Spleen (tissue), 11 donors: ENCODE measurements around the gene SOX8. TPM values are rescaled to one million over a fixed set of nuclear protein-coding genes. Genes with fewer than 3 reads are reported as not detected.

Experiments
- DNase-seq: peaks from one replicate; pipeline ENCODE4 v3.0.0-alpha.2; 2020
- H3K27ac ChIP-seq, 8 donors: fragments of 200-600 bp; sonication (generic) in 7 of 8; 1 replicate in 4 of 8; 2 replicates in 4 of 8; pipeline versions ENCODE4 v1.5.0 to v1.8.0; 2016 to 2021; ENCODE audit warnings: inconsistent platforms in 4 of 8, mild to moderate bottlenecking in 4 of 8, moderate library complexity in 1 of 8
- H3K27me3 ChIP-seq, 7 donors: fragments of 200-600 bp; sonication (generic) in 6 of 7; replicated peaks in 1 of 7; 1 replicate in 4 of 7; 2 replicates in 3 of 7; pipeline versions ENCODE4 v1.5.0 to v1.8.0; 2016 to 2021; ENCODE audit warnings: inconsistent platforms in 3 of 7, mild to moderate bottlenecking in 1 of 7
- H3K36me3 ChIP-seq, 6 donors: fragments of 200-600 bp; sonication (generic) in 5 of 6; 1 replicate in 4 of 6; 2 replicates in 2 of 6; pipeline versions ENCODE4 v1.5.0 to v1.8.0; 2016 to 2021; ENCODE audit warnings: inconsistent platforms in 2 of 6
- H3K4me1 ChIP-seq, 6 donors: fragments of 200-600 bp; sonication (generic) in 5 of 6; 1 replicate in 3 of 6; 2 replicates in 3 of 6; pipeline versions ENCODE4 v1.5.0 to v1.8.0; 2016 to 2021; ENCODE audit warnings: inconsistent platforms in 3 of 6
- H3K4me3 ChIP-seq, 8 donors: fragments of 200-600 bp; sonication (generic) in 7 of 8; 1 replicate in 4 of 8; 2 replicates in 4 of 8; pipeline versions ENCODE4 v1.5.0 to v1.8.0; 2016 to 2021; ENCODE audit warnings: inconsistent platforms in 4 of 8, mild to moderate bottlenecking in 4 of 8, moderate library complexity in 2 of 8
- H3K9me3 ChIP-seq, 8 donors: fragments of 200-600 bp; sonication (generic) in 7 of 8; 1 replicate in 4 of 8; 2 replicates in 4 of 8; pipeline versions ENCODE4 v1.5.0 to v1.8.0; 2016 to 2021; ENCODE audit warnings: inconsistent platforms in 4 of 8
- CTCF ChIP-seq, 11 experiments: fragments of 200-600 bp in 7 of 11; fragments of 450-650 bp in 4 of 11; sonication (generic) in 4 of 11; IDR thresholded peaks in 8 of 11; conservative IDR thresholded peaks in 3 of 11; 1 replicate in 7 of 11; 2 replicates in 4 of 11; pipeline versions ENCODE4 v1.4.0 to v1.8.0; 2016 to 2021; ENCODE audit warnings: antibody characterized with exemption in 11 of 11, inconsistent platforms in 4 of 11, mild to moderate bottlenecking in 1 of 11
- POLR2A ChIP-seq, 3 donors: fragments of 450-650 bp; IDR thresholded peaks; one replicate each; pipeline ENCODE4 v1.5.1; 2017; ENCODE audit warnings: antibody characterized with exemption in 3 of 3, mild to moderate bottlenecking in 1 of 3
- POLR2AphosphoS5 ChIP-seq, 3 donors: sonication (generic); formaldehyde crosslinking; IDR thresholded peaks; one replicate each; pipeline ENCODE4 v1.5.1; 2017; ENCODE audit warnings: antibody characterized with exemption in 3 of 3
- WGBS, 5 donors: extraction: QIAGEN DNeasy Blood & Tissue Kit in 3 of 5; methylation state at CpG; one replicate each; pipeline versions ENCODE4 v1.1.5 to v1.1.7; 2013 to 2018; 5-methylcytosine and 5-hydroxymethylcytosine counted together
- intact Hi-C: fragments of 100-400 bp; cut with DNase I; formaldehyde crosslinking; loops from one replicate; pipeline ENCODE4 v1.15.0; 2023; ENCODE audit warnings: low total_unique reads
- polyA plus RNA-seq, 3 donors: library from polyadenylated mRNA; stranded (reverse); fragments of 200-250 nt; gene quantifications; one replicate each; pipeline ENCODE4 v1.2.1, GENCODE V29; 2013
- total RNA-seq, 7 donors: library from RNA; depleted of rRNA in 3 of 7; stranded (reverse); fragments of >200 nt in 3 of 7; fragmentation: NEBNext Ultra II Directional in 4 of 7; extraction: Animal tissue kit (Norgen Biotek cat#: 25700) in 4 of 7; gene quantifications; one replicate each; pipeline versions ENCODE4 v1.1.0 to v1.2.1, GENCODE V29; 2016 to 2021
- donor health status: healthy with polysubstance abuse.
- donor health status: DM: no; HTN: no; CAD: no; lungs with moderate emphysema.
- donor health status: DM: no; HTN: no; CAD: no.
- donor health status: Bipolar disorder and iron deficiency.
- donor health status: healthy.
- donor health status: DM: no; HTN: no; CAD: no.
- donor health status: DM: yes; HTN: yes; CAD: no.

The SOX8 gene
- total and polyA plus RNA-seq, 10 donors, result 0.60 to 3.7 (median 1.7) TPM

GRCh38 chr16:1010251-1010650 is 28.7 kb downstream of the SOX8 start:
- no peak overlapping the region for H3K4me3 ChIP-seq
- no peaks in the 10 kb centered on the region for H3K36me3 ChIP-seq
- intact Hi-C loops, result no loop called here
- TF ChIP-seq CTCF (IDR thresholded peaks at IDR 0.05 in 8 of 11, conservative IDR thresholded peaks at IDR 0.05 in 3 of 11) (no peak), POLR2A (IDR thresholded peaks at IDR 0.05) (no peak), POLR2AphosphoS5 (IDR thresholded peaks at IDR 0.05) (no peak)
- WGBS, 5 donors, result 20 to 56% (median 29%) methylated on average over 7 to 20 of the region's 20 CpGs
- H3K27ac ChIP-seq, result no peak overlapping the region
- H3K4me1 ChIP-seq, result no peaks in the 10 kb centered on the region
- no peak for DNase-seq
- no peaks in the 10 kb centered on the region for H3K9me3 ChIP-seq
- H3K27me3 ChIP-seq, result peaks cover 0 to 60% (median 12%) of the 10 kb centered on the region in 7 donors

- H3K27me3 ChIP-seq, result peaks cover 0 to 60% (median 12%) of the 10 kb centered on the region in 7 donors
- H3K27ac ChIP-seq, result no peak overlapping the region
- no peak for TF ChIP-seq POLR2AphosphoS5 (IDR thresholded peaks at IDR 0.05)
- no peak for TF ChIP-seq CTCF (IDR thresholded peaks at IDR 0.05 in 8 of 11, conservative IDR thresholded peaks at IDR 0.05 in 3 of 11)
- no peak for TF ChIP-seq POLR2A (IDR thresholded peaks at IDR 0.05)
- no peak overlapping the region for H3K4me3 ChIP-seq
- no peaks in the 10 kb centered on the region for H3K36me3 ChIP-seq
- WGBS, 5 donors, result 71 to 87% (median 77%) methylated on average over 6 to 16 of the region's 16 CpGs
- no peaks in the 10 kb centered on the region for H3K4me1 ChIP-seq
- intact Hi-C loops, result no loop called here
- H3K9me3 ChIP-seq, result no peaks in the 10 kb centered on the region
- DNase-seq, result no peak
Observed at GRCh38 chr16:1010815-1011214, 29.2 kb downstream of the SOX8 start.

GRCh38 chr16:1011316-1012082 is 29.9 kb downstream of the SOX8 start:
- Histone ChIP-seq H3K27me3 (peaks cover 0 to 57% (median 12%) of the 10 kb centered on the region in 7 donors), H3K4me3 (no peak overlapping the region), H3K36me3 (no peaks in the 10 kb centered on the region), H3K4me1 (no peaks in the 10 kb centered on the region), H3K9me3 (no peaks in the 10 kb centered on the region), H3K27ac (no peak overlapping the region)
- no peak for TF ChIP-seq CTCF (IDR thresholded peaks at IDR 0.05 in 8 of 11, conservative IDR thresholded peaks at IDR 0.05 in 3 of 11)
- TF ChIP-seq POLR2AphosphoS5 (IDR thresholded peaks at IDR 0.05), result no peak
- TF ChIP-seq POLR2A (IDR thresholded peaks at IDR 0.05), result no peak
- intact Hi-C loops, result no loop called here
- 82 to 89% (median 85%) methylated on average over 27 to 37 of the region's 37 CpGs for WGBS, 5 donors
- no peak for DNase-seq

GRCh38 chr16:1012135-1012534 is 30.6 kb downstream of the SOX8 start:
- intact Hi-C loops, result no loop called here
- DNase-seq, result no peak
- Histone ChIP-seq H3K4me3 (no peak overlapping the region), H3K27ac (no peak overlapping the region), H3K4me1 (no peaks in the 10 kb centered on the region), H3K27me3 (peaks cover 0 to 50% (median 12%) of the 10 kb centered on the region in 7 donors), H3K36me3 (no peaks in the 10 kb centered on the region), H3K9me3 (no peaks in the 10 kb centered on the region)
- TF ChIP-seq POLR2A (IDR thresholded peaks at IDR 0.05) (no peak), POLR2AphosphoS5 (IDR thresholded peaks at IDR 0.05) (no peak), CTCF (IDR thresholded peaks at IDR 0.05 in 8 of 11, conservative IDR thresholded peaks at IDR 0.05 in 3 of 11) (no peak)
- 82 to 93% (median 89%) methylated on average over 19 of the region's 19 CpGs for WGBS, 5 donors
